ENCODE results near the gene SPRYD3. TPM values are rescaled to one million over a fixed set of nuclear protein-coding genes. Genes with fewer than 3 reads are reported as not detected.

SPRYD3 gene
- total and polyA plus RNA-seq, 4 donors = 34.1 to 76.2 (median 54.3) TPM

GRCh38 chr12:53059434-53060063, 19.6 kb downstream of the SPRYD3 start:
- peaks cover 74% of the 10 kb centered on the region for H3K36me3 ChIP-seq (ENCODE audit: control insufficient read depth, insufficient read depth, low read length)
- 88% methylated on average over 24 of the region's 24 CpGs for WGBS (ENCODE audit: insufficient coverage)

GRCh38 chr12:53058674-53059433, 20.3 kb downstream of the SPRYD3 start:
- DNase-seq (ENCODE audit: low read depth in 4 of 6, low spot score in 6 of 6) = no peak
- no peaks in the 10 kb centered on the region for H3K9me3 ChIP-seq (ENCODE audit: control insufficient read depth, insufficient read depth, low read length)
- H3K27me3 ChIP-seq (ENCODE audit: control insufficient read depth, insufficient read depth, low read length) = no peaks in the 10 kb centered on the region
- WGBS (ENCODE audit: insufficient coverage) = 75% methylated on average over 30 of the region's 35 CpGs
- H3K27ac ChIP-seq (ENCODE audit: low read depth, low read length) = no peak overlapping the region
- H3K36me3 ChIP-seq (ENCODE audit: control insufficient read depth, insufficient read depth, low read length) = peaks cover 70% of the 10 kb centered on the region
- peaks cover 57% of the 10 kb centered on the region for H3K4me1 ChIP-seq (ENCODE audit: control insufficient read depth, insufficient read depth, low read length)
- H3K4me3 ChIP-seq (ENCODE audit: low read depth, low read length) = no peak overlapping the region

More at GRCh38 chr12:53059434-53060063, 19.6 kb downstream of the SPRYD3 start:
- H3K27ac ChIP-seq (ENCODE audit: low read depth, low read length) = no peak overlapping the region
- H3K4me1 ChIP-seq (ENCODE audit: control insufficient read depth, insufficient read depth, low read length) = peaks cover 54% of the 10 kb centered on the region
- H3K9me3 ChIP-seq (ENCODE audit: control insufficient read depth, insufficient read depth, low read length) = no peaks in the 10 kb centered on the region
- H3K27me3 ChIP-seq (ENCODE audit: control insufficient read depth, insufficient read depth, low read length) = no peaks in the 10 kb centered on the region
- no peak for DNase-seq (ENCODE audit: low read depth in 4 of 6, low spot score in 6 of 6)
- H3K4me3 ChIP-seq (ENCODE audit: low read depth, low read length) = no peak overlapping the region

- Histone ChIP-seq H3K4me1 (ENCODE audit: control insufficient read depth, insufficient read depth, low read length) (peaks cover 61% of the 10 kb centered on the region), H3K27me3 (ENCODE audit: control insufficient read depth, insufficient read depth, low read length) (no peaks in the 10 kb centered on the region), H3K4me3 (ENCODE audit: low read depth, low read length) (no peak overlapping the region), H3K36me3 (ENCODE audit: control insufficient read depth, insufficient read depth, low read length) (peaks cover 65% of the 10 kb centered on the region), H3K27ac (ENCODE audit: low read depth, low read length) (no peak overlapping the region), H3K9me3 (ENCODE audit: control insufficient read depth, insufficient read depth, low read length) (no peaks in the 10 kb centered on the region)
- 88% methylated on average over 9 of the region's 13 CpGs for WGBS (ENCODE audit: insufficient coverage)
- no peak for DNase-seq (ENCODE audit: low read depth in 4 of 6, low spot score in 6 of 6)
Measured at GRCh38 chr12:53057816-53058500, 21.2 kb downstream of the SPRYD3 start.

GRCh38 chr12:53056901-53057300, 22.3 kb downstream of the SPRYD3 start:
- no peaks in the 10 kb centered on the region for H3K27me3 ChIP-seq (ENCODE audit: control insufficient read depth, insufficient read depth, low read length)
- H3K27ac ChIP-seq (ENCODE audit: low read depth, low read length) = no peak overlapping the region
- no peak overlapping the region for H3K4me3 ChIP-seq (ENCODE audit: low read depth, low read length)
- WGBS (ENCODE audit: insufficient coverage) = 88% methylated on average over 7 of the region's 7 CpGs
- no peak for DNase-seq (ENCODE audit: low read depth in 4 of 6, low spot score in 6 of 6)
- peaks cover 58% of the 10 kb centered on the region for H3K36me3 ChIP-seq (ENCODE audit: control insufficient read depth, insufficient read depth, low read length)
- H3K4me1 ChIP-seq (ENCODE audit: control insufficient read depth, insufficient read depth, low read length) = peaks cover 62% of the 10 kb centered on the region
- H3K9me3 ChIP-seq (ENCODE audit: control insufficient read depth, insufficient read depth, low read length) = no peaks in the 10 kb centered on the region

GRCh38 chr12:53056296-53056695, 22.9 kb downstream of the SPRYD3 start:
- no peak overlapping the region for H3K4me3 ChIP-seq (ENCODE audit: low read depth, low read length)
- no peak for DNase-seq (ENCODE audit: low read depth in 4 of 6, low spot score in 6 of 6)
- 83% methylated on average over 3 of the region's 5 CpGs for WGBS (ENCODE audit: insufficient coverage)
- H3K27ac ChIP-seq (ENCODE audit: low read depth, low read length) = no peak overlapping the region
- H3K4me1 ChIP-seq (ENCODE audit: control insufficient read depth, insufficient read depth, low read length) = peaks cover 62% of the 10 kb centered on the region
- H3K36me3 ChIP-seq (ENCODE audit: control insufficient read depth, insufficient read depth, low read length) = peaks cover 57% of the 10 kb centered on the region
- no peaks in the 10 kb centered on the region for H3K27me3 ChIP-seq (ENCODE audit: control insufficient read depth, insufficient read depth, low read length)
- H3K9me3 ChIP-seq (ENCODE audit: control insufficient read depth, insufficient read depth, low read length) = no peaks in the 10 kb centered on the region

- no peak for DNase-seq (ENCODE audit: low read depth in 4 of 6, low spot score in 6 of 6)
Measured at GRCh38 chr12:53055471-53056266, 23.5 kb downstream of the SPRYD3 start.

DNA sequence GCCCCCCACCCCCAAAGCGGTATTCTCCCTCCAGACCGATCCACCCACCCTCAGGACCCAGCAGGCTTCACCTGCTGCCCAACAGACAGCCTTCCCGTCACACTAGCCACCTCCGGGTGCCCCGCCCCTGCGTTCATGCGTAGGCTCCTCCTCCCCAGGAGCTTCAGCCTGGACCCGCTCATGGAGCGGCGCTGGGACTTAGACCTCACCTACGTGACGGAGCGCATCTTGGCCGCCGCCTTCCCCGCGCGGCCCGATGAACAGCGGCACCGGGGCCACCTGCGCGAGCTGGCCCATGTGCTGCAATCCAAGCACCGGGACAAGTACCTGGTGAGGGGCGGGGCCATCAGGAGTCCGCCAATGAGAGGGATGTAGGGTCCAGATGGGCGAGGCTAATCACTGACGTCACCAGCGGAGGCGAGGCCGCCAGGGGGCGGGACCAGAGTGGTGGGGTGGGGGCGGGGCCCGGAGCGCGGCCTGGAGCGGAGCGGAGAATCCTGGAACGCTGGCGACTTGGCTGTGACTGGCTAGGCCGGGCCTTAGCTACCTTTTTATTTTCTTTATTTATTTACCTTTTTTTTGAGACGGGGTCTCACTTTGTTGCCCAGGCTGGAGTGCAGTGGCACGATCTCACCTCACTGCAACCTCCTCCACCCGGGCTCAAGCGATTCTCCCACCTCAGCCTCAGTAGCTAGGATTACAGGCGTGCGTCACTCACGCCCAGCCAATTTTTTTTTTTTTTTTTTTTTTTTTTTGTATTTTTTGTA, 24.9 kb downstream of the SPRYD3 start:
- H3K36me3 ChIP-seq (ENCODE audit: control insufficient read depth, insufficient read depth, low read length) = peaks cover 47% of the 10 kb centered on the region
- peak overlapping the region; percentile 93 for H3K27ac ChIP-seq (ENCODE audit: low read depth, low read length)
- H3K4me3 ChIP-seq (ENCODE audit: low read depth, low read length) = peak overlapping the region; percentile 82
- DNase-seq (ENCODE audit: low read depth in 4 of 6, low spot score in 6 of 6) = peak in 5 of 6 donors; percentile 90 to 99 (median 93)
- no peaks in the 10 kb centered on the region for H3K9me3 ChIP-seq (ENCODE audit: control insufficient read depth, insufficient read depth, low read length)
- WGBS (ENCODE audit: insufficient coverage) = 2% methylated on average over 38 of the region's 48 CpGs
- H3K27me3 ChIP-seq (ENCODE audit: control insufficient read depth, insufficient read depth, low read length) = no peaks in the 10 kb centered on the region
- peaks cover 63% of the 10 kb centered on the region for H3K4me1 ChIP-seq (ENCODE audit: control insufficient read depth, insufficient read depth, low read length)

More at GRCh38 chr12:53055471-53056266, 23.5 kb downstream of the SPRYD3 start:
- Histone ChIP-seq H3K4me3 (ENCODE audit: low read depth, low read length) (no peak overlapping the region), H3K27me3 (ENCODE audit: control insufficient read depth, insufficient read depth, low read length) (no peaks in the 10 kb centered on the region), H3K27ac (ENCODE audit: low read depth, low read length) (no peak overlapping the region), H3K9me3 (ENCODE audit: control insufficient read depth, insufficient read depth, low read length) (no peaks in the 10 kb centered on the region), H3K36me3 (ENCODE audit: control insufficient read depth, insufficient read depth, low read length) (peaks cover 53% of the 10 kb centered on the region), H3K4me1 (ENCODE audit: control insufficient read depth, insufficient read depth, low read length) (peaks cover 62% of the 10 kb centered on the region)
- 92% methylated on average over 8 of the region's 15 CpGs for WGBS (ENCODE audit: insufficient coverage)

DNA sequence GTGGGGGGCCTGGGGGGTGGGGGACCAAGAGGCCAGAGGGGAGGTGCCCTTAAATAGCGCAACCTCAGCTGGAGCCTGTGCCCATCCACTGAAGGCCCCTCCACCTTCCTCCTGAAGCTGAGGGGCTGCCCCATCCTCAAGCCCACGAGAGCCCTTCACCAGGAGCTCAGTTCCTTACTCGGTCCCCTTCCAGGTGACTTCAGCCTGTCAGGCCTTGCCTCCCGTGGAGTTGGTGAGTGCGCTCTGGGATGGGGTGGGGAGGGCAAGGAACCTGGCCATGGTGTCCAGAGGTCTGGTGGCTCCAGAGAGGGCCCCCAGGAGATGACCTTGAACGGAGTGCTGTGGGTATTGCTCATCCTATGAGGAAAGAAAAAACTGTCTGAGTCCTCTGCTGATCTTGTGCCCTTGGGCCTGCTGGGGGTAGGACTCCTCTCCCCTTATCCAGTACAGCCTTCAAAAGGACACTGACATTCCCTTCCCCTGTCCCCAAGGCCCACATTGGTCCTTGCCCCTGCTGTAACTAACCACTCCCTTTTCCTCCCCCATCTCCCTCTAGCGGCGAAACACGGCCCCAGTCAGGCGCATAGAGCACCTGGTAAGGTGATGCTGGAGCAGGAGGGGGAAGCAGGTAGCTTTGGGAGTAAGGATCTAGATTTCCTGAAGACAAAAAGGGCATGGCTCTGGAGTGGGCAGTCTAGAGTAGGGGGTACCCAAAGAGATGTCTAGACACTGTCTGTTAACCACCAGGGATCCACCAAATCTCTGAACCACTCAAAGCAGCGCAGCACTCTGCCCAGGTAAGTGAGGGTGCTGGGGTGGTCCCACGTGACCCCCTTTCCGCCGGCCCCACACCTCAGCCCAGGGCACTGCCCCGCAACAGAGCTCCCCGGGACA, 25.7 kb downstream of the SPRYD3 start:
- Histone ChIP-seq H3K9me3 (ENCODE audit: control insufficient read depth, insufficient read depth, low read length) (no peaks in the 10 kb centered on the region), H3K27ac (ENCODE audit: low read depth, low read length) (peak overlapping the region; percentile 93), H3K36me3 (ENCODE audit: control insufficient read depth, insufficient read depth, low read length) (peaks cover 38% of the 10 kb centered on the region), H3K4me3 (ENCODE audit: low read depth, low read length) (peak overlapping the region; percentile 82), H3K27me3 (ENCODE audit: control insufficient read depth, insufficient read depth, low read length) (no peaks in the 10 kb centered on the region), H3K4me1 (ENCODE audit: control insufficient read depth, insufficient read depth, low read length) (peaks cover 72% of the 10 kb centered on the region)
- WGBS (ENCODE audit: insufficient coverage) = 12% methylated on average over 7 of the region's 16 CpGs
- DNase-seq (ENCODE audit: low read depth in 4 of 6, low spot score in 6 of 6) = peak in 2 of 6 donors; percentile 57 to 66

All from spinal cord (tissue), 10 donors.